H9 (cell line): ENCODE data around the gene TAPBPL. TPM values are rescaled to one million over a fixed set of nuclear protein-coding genes. Genes with fewer than 3 reads are reported as not detected.

Experiments used
- DNase-seq: peaks from one replicate; pipeline ENCODE4 v3.0.0-alpha.2; 2017
- H2AFZ ChIP-seq: one replicate; pipeline ENCODE4 v1.6.1; 2013; ENCODE audit warnings: mild to moderate bottlenecking, low read length, control low read depth, moderate library complexity
- H2AK5ac ChIP-seq: 2 replicates; pipeline ENCODE4 v1.6.1; 2013; ENCODE audit warnings: low read length, control low read depth, mixed read lengths; ENCODE audit not compliant: insufficient read length
- H2BK120ac ChIP-seq: one replicate; pipeline ENCODE4 v1.6.1; 2013; ENCODE audit warnings: low read depth, mild to moderate bottlenecking, low read length, control low read depth, inconsistent platforms; ENCODE audit not compliant: poor library complexity, severe bottlenecking
- H2BK12ac ChIP-seq: 2 replicates; pipeline ENCODE4 v1.6.1; 2013; ENCODE audit warnings: low read length, control low read depth, mixed read lengths, low read depth; ENCODE audit not compliant: insufficient read length
- H2BK15ac ChIP-seq: 2 replicates; pipeline ENCODE4 v1.6.1; 2013; ENCODE audit warnings: low read depth, low read length, control low read depth
- H2BK20ac ChIP-seq: one replicate; pipeline ENCODE4 v1.6.1; 2013; ENCODE audit warnings: low read depth, mild to moderate bottlenecking, low read length, control low read depth, inconsistent platforms; ENCODE audit not compliant: poor library complexity, severe bottlenecking
- H2BK5ac ChIP-seq: 2 replicates; pipeline ENCODE4 v1.6.1; 2013; ENCODE audit warnings: low read length, control low read depth, mixed read lengths; ENCODE audit not compliant: insufficient read length
- H3K14ac ChIP-seq: 2 replicates; pipeline ENCODE4 v1.6.1; 2013; ENCODE audit warnings: low read length, control low read depth; ENCODE audit not compliant: insufficient read depth
- H3K18ac ChIP-seq: 2 replicates; pipeline ENCODE4 v1.6.1; 2013; ENCODE audit warnings: low read depth, mild to moderate bottlenecking, mixed read lengths, low read length, control low read depth; ENCODE audit not compliant: insufficient read length
- H3K23ac ChIP-seq: 2 replicates; pipeline ENCODE4 v1.6.1; 2013; ENCODE audit warnings: low read length, control low read depth, mixed read lengths, low read depth; ENCODE audit not compliant: insufficient read length
- H3K23me2 ChIP-seq: 2 replicates; pipeline ENCODE4 v1.6.1; 2013; ENCODE audit warnings: low read depth, mild to moderate bottlenecking, mixed read lengths, low read length, control low read depth; ENCODE audit not compliant: insufficient read length, poor library complexity, severe bottlenecking
- H3K27ac ChIP-seq: 2 replicates; pipeline ENCODE4 v1.5.1; 2013; ENCODE audit warnings: low read length, control low read depth, mixed read lengths, low read depth; ENCODE audit not compliant: insufficient read length
- H3K27me3 ChIP-seq: 2 replicates; pipeline ENCODE4 v1.6.1; 2013; ENCODE audit warnings: low read length, control low read depth, inconsistent platforms; ENCODE audit not compliant: insufficient read depth
- H3K4ac ChIP-seq: 2 replicates; pipeline ENCODE4 v1.6.1; 2013; ENCODE audit warnings: low read depth, mild to moderate bottlenecking, control low read depth, inconsistent platforms, low read length, moderate library complexity
- H3K4me1 ChIP-seq: 2 replicates; pipeline ENCODE4 v1.6.1; 2013; ENCODE audit warnings: low read length, control low read depth, inconsistent platforms; ENCODE audit not compliant: insufficient read depth
- H3K4me2 ChIP-seq: 2 replicates; pipeline ENCODE4 v1.6.1; 2013; ENCODE audit warnings: low read length, control low read depth, mixed read lengths; ENCODE audit not compliant: insufficient read length, insufficient read depth
- H3K56ac ChIP-seq: 2 replicates; pipeline ENCODE4 v1.6.1; 2013; ENCODE audit warnings: low read depth, mild to moderate bottlenecking, mixed read lengths, low read length, control low read depth; ENCODE audit not compliant: insufficient read length
- H3K79me1 ChIP-seq: 2 replicates; pipeline ENCODE4 v1.6.1; 2013; ENCODE audit warnings: low read depth, mild to moderate bottlenecking, moderate library complexity, low read length, control low read depth, inconsistent platforms; ENCODE audit not compliant: insufficient read depth, poor library complexity, severe bottlenecking
- H3K79me2 ChIP-seq: 2 replicates; pipeline ENCODE4 v1.6.1; 2013; ENCODE audit warnings: low read length, control low read depth, inconsistent platforms; ENCODE audit not compliant: insufficient read depth
- H3K9ac ChIP-seq: 2 replicates; pipeline ENCODE4 v1.6.1; 2013; ENCODE audit warnings: low read length, control low read depth, mixed read lengths; ENCODE audit not compliant: insufficient read length; ENCODE audit errors: extremely low read depth
- H3K9me3 ChIP-seq: one replicate; pipeline ENCODE4 v1.6.1; 2013; ENCODE audit warnings: low read depth, low read length, inconsistent platforms; ENCODE audit not compliant: control insufficient read depth
- H3T11ph ChIP-seq: one replicate; pipeline ENCODE4 v1.6.1; 2013; ENCODE audit warnings: mild to moderate bottlenecking, low read length, control low read depth, inconsistent platforms
- H4K20me1 ChIP-seq: one replicate; pipeline ENCODE4 v1.6.1; 2013; ENCODE audit not compliant: control insufficient read depth, insufficient read length, insufficient read depth
- H4K5ac ChIP-seq: 2 replicates; pipeline ENCODE4 v1.6.1; 2013; ENCODE audit warnings: low read depth, mild to moderate bottlenecking, mixed read lengths, low read length, control low read depth; ENCODE audit not compliant: insufficient read length
- H4K8ac ChIP-seq: replicated peaks from 2 replicates; pipeline ENCODE4 v1.6.1; 2013; ENCODE audit warnings: low read length, control low read depth, mixed read lengths, low read depth; ENCODE audit not compliant: insufficient read length
- H4K91ac ChIP-seq: 2 replicates; pipeline ENCODE4 v1.6.1; 2013; ENCODE audit warnings: low read depth, mild to moderate bottlenecking, moderate library complexity, mixed read lengths, low read length, control low read depth; ENCODE audit not compliant: insufficient read length
- H3K27ac Mint-ChIP-seq, 3 experiments: 2 replicates in 2 of 3; 3 replicates in 1 of 3; pipeline ENCODE4 v1.8.0; 2020 to 2021; ENCODE audit warnings: mixed read lengths in 3 of 3, mild to moderate bottlenecking in 1 of 3, moderate library complexity in 1 of 3
- H3K27me3 Mint-ChIP-seq: 2 replicates; pipeline ENCODE4 v1.8.0; 2021; ENCODE audit warnings: low read depth, mild to moderate bottlenecking, moderate library complexity, mixed read lengths
- H3K36me3 Mint-ChIP-seq, 3 experiments: 2 replicates in 2 of 3; 3 replicates in 1 of 3; pipeline ENCODE4 v1.8.0; 2020 to 2021; ENCODE audit warnings: low read depth in 3 of 3, mixed read lengths in 3 of 3; ENCODE audit not compliant: insufficient read depth in 1 of 3
- H3K4me1 Mint-ChIP-seq, 2 experiments: 2 replicates each; pipeline ENCODE4 v1.8.0; 2020; ENCODE audit warnings: mixed read lengths in 2 of 2
- H3K4me3 Mint-ChIP-seq, 2 experiments: 2 replicates in 1 of 2; 3 replicates in 1 of 2; pipeline ENCODE4 v1.8.0; 2020 to 2021; ENCODE audit warnings: mild to moderate bottlenecking in 2 of 2, mixed read lengths in 2 of 2, moderate library complexity in 1 of 2
- H3K9me3 Mint-ChIP-seq, 2 experiments: 2 replicates in 1 of 2; 3 replicates in 1 of 2; pipeline ENCODE4 v1.8.0; 2020; ENCODE audit warnings: mild to moderate bottlenecking in 2 of 2, mixed read lengths in 2 of 2, moderate library complexity in 1 of 2
- CTCF ChIP-seq: fragments of 200-600 bp; sonication (generic); conservative IDR thresholded peaks from 3 replicates; pipeline ENCODE4 v1.8.0; 2021; ENCODE audit warnings: antibody characterized with exemption, mild to moderate bottlenecking
- WGBS: extraction: QIAGEN DNeasy Blood & Tissue Kit; methylation state at CpG from one replicate; pipeline ENCODE4 v1.1.7; 2013; ENCODE audit warnings: missing lambda C conversion rate, low lambda C conversion rate, mixed read lengths; ENCODE audit not compliant: insufficient read length; ENCODE audit errors: extremely low coverage; 5-methylcytosine and 5-hydroxymethylcytosine counted together
- long read RNA-seq: library from polyadenylated mRNA; unstranded; transcript quantifications from one replicate; pipeline ENCODE4 v2.0.0, GENCODE V29; 2020
- total RNA-seq: library from RNA; stranded (reverse); gene quantifications from 2 replicates; pipeline ENCODE4 v1.2.1, GENCODE V29; 2021

Gene TAPBPL
- 1.4 and 2.3 TPM in 2 replicates for total RNA-seq
- long read RNA-seq, transcript TAPBPL-201 (7 exons, 1,741 nt) = major isoform, 5 of 6 reads
- long read RNA-seq, partial matches to known transcripts = 0 of 6 reads
- long read RNA-seq, other reads (novel, unspliced or antisense) = 1 of 6 reads

GRCh38 chr12:6451348-6452244 is at the start of gene TAPBPL:
TSS of gene TAPBPL (plus strand) at chr12:6452042. CDS start at chr12:6452249, 207 bp downstream.
- Histone ChIP-seq H2BK20ac (no peak within 1 kb of the TSS), H3K56ac (no peak within 1 kb of the TSS), H3K27ac (peak within 1 kb of the TSS; percentile 7), H3K23ac (no peak within 1 kb of the TSS), H4K20me1 (no peaks in the 10 kb centered on the region), H2BK15ac (no peak within 1 kb of the TSS), H2BK5ac (no peak within 1 kb of the TSS), H3K9ac (no peak within 1 kb of the TSS), H4K8ac (no peak within 1 kb of the TSS), H3K4ac (peak within 1 kb of the TSS; percentile 0; the same call in 1 of the 2 replicates), H3K4me1 (peaks cover 11% of the 10 kb centered on the region; the same call in 1 of the 2 replicates), H2BK12ac (no peak within 1 kb of the TSS), H3T11ph (no peak within 1 kb of the TSS), H2AFZ (peak within 1 kb of the TSS; percentile 71), H3K23me2 (peaks cover 3% of the 10 kb centered on the region), H3K18ac (peak within 1 kb of the TSS; percentile 64), H3K79me1 (no peaks in the 10 kb centered on the region), H4K5ac (peak within 1 kb of the TSS; percentile 12), H4K91ac (peak within 1 kb of the TSS; percentile 21), H3K79me2 (no peaks in the 10 kb centered on the region), H3K27me3 (no peaks in the 10 kb centered on the region), H2AK5ac (no peak within 1 kb of the TSS), H2BK120ac (peak within 1 kb of the TSS; percentile 42), H3K9me3 (no peaks in the 10 kb centered on the region), H3K4me2 (peak within 1 kb of the TSS; percentile 17), H3K14ac (peak within 1 kb of the TSS; percentile 79)
- DNase-seq = peak; percentile 73
- Mint-ChIP-seq H3K4me1 (peaks cover 40 to 44% of the 10 kb centered on the region in 2 experiments), H3K27me3 (no peaks in the 10 kb centered on the region; the same call in none of the 2 replicates), H3K9me3 (no peaks in the 10 kb centered on the region), H3K4me3 (peak within 1 kb of the TSS; percentile 55 to 73), H3K36me3 (peaks cover 2 to 7% (median 5%) of the 10 kb centered on the region in 3 experiments; a peak in 6 of 7 replicates), H3K27ac (peak within 1 kb of the TSS; percentile 95 to 99 (median 99))
- no peak for TF ChIP-seq CTCF
- no CpG with 5 or more reads among the region's 27 CpGs for WGBS
